GM19468 (cell line): ENCODE results near the gene SEC14L5.
"Not testable (repeated sequence)": the region's sequence is repeated elsewhere in the genome, so short reads cannot be mapped to it uniquely, and the experiment has no call there.

Experiments
- ATAC-seq: cut with Tn5 transposase; IDR thresholded peaks from one replicate; pipeline ENCODE4 v1.9.1; 2021; ENCODE audit warnings: mild to moderate bottlenecking, moderate library complexity, moderate number of reproducible peaks; ENCODE audit not compliant: unreplicated experiment; ENCODE audit errors: extremely low read depth

Gene SEC14L5

DNA sequence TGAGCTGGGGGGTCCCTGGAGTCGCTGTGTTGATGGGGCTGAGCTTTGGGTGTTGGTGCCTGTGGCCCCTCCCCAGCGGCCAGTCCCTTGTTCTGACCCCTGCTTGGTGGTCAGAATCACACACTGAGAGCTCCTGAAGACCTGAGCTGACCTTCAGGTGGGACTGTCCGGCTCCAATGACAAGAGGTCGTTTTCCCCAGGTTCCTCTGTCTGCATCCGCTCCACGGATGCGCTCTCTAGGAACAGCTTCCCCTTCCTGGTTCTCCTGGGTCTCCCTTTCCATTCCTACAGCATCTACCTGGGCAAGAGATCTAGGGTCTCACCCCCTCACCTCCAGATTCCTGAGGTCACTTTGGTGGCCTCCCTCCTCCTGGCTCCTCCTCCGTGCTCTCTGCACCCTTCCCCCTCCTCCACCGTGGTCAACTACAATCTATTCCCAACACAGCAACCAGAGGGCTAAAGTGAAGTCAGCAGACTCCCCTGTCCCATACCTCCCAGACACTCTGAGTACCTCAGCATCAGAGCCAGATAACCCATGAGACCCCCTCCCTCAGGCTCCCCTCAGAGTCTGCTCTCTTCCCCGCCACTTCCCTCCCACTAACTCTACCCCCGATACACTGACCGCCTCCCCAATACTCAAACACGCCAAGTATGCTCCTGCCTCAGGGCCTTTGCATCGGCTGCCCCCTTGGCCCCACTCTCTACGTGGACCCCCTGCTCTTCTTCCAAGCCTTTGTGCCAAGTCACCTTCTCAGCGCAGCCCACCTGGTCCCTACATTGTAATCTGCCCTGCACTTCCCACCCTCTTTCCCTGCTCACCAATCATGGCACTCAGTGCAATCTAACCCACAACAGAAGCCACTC lies 9.0 kb upstream of the SEC14L5 start:
- no peak for ATAC-seq

DNA sequence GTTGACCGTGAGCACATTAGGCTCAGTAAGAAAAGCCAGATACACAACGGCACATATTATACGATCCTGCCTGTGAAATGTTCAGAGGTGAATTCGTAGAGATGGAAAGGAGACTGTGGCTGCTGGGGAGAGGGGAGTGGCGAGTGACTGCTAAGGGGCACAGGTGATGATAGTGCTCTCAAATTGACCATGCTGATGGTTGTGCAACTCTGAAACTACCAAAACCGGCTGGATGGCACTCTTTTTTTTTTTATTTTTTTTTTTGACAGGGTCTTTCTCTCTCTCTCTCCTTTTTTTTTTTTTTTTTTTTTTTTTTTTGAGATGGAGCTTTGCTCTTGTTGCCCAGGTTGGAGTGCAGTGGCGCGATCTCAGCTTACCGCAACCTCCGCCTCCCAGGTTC lies 8.1 kb upstream of the SEC14L5 start:
- no peak for ATAC-seq

DNA sequence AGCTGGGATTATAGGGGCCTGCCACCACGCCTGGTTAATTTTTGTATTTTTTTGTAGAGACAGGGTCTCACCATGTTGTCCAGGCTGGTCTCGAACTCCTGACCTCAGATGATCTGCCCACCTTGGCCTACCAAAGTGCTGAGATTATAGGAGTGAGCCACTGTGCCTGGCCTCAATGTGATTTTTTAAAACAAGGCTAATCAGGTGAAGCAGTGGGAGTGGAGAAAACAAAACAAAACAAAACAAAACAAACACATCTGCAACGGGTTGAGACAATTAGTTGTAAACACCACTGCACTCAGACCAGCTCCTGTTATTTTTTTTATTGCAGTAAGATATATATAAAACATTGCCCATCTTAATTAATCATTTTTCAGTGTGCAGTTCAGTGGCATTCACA lies 6.5 kb upstream of the SEC14L5 start:
- ATAC-seq: not testable (repeated sequence)

DNA sequence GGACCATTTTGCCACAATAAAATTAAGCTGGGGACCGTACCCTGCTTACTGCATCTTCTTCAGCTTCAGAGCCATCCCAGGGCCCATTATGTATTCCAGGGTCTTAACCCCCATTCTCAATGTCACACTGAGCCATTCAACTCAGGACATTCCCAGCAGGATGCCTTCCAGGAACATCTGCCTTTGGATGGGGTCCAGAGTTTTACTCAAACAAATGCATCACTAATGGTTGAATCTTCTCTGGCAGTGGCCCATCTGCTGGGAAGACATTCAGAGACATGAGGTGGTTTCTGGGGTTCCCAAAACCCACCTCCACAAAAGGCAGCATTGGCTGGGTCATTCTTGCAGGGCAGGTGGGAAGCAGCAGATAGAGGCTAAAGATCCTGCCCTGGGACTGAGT lies 3.4 kb upstream of the SEC14L5 start:
- ATAC-seq: no peak

DNA sequence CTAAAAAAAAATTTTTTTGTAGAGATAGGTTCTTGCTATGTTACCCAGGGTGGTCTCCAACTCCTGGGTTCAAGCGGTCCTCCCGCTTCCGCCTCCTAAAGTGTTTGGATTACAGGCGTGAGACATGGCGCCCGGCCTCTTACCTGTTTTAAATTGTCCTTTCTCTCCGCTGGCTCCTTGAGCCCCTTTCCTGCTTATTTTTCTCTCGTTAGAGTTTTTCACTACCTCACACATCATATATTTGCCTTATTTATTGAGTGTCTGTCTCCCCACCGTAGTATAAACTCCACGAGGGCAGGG lies 760 bp upstream of the SEC14L5 start:
- no peak for ATAC-seq

DNA sequence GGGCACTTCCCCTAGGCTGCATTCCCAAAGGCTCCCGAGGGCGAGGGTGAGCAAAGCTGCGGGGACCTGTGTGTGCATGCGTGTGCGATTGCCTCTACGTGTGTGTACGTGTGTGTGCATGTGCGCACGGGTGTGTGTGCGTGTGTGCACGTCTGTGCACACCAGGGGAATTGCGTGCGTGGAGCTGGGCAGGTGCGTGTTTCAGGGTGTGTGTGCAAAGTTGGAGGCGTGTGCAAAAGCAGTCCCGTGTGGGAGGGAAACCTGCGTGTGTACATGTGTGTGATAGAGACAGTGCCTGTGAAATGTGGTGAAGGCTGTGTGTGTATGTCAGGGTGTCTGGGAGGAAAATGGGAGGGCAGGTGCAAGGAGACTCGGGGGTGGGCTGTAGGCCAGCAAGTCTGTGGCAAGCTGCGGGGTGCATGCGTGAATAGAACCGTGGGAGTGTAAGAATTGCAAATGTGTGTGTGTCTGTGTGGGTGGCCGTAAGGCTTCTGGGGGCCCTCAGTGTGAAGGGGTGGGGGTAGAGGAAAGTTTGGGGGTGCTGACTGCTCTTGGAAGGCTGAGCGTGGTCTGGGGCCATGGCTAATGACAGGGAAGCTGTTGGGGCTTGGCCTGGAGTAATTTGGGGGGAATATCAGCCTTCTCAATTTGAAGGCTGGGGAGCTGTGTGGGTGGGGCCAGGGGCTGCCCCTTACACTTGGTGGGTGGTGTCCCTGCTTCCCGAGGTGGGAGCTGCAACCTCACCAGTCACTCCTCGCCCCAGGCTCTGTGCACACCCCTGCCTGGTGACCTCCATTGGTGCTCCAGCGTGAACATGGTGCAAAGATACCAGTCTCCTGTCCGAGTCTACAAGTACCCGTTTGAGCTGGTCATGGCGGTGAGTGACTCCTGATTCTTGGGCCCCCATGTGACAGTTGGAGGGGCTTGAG lies 644 bp downstream of the SEC14L5 start:
- ATAC-seq: no peak

DNA sequence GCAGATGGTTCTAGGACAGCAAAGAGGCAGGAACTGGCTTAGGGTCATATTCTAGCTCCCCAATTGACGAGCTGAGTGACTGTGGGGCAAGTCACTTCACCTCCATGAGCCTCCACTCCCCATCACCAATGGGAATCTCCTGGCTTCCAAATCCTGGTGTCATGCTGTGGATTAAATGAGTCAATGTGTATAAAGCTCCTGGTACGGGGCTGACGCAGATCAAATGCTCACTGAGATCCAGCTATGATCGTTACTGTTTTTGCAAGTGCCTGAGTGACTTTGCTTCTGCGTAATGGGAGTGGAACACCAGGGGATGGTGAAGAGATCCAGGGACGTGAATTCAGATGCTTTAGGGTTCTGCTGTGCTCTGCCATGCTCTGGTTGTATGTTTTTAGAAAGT lies 2.4 kb downstream of the SEC14L5 start:
- ATAC-seq: no peak

DNA sequence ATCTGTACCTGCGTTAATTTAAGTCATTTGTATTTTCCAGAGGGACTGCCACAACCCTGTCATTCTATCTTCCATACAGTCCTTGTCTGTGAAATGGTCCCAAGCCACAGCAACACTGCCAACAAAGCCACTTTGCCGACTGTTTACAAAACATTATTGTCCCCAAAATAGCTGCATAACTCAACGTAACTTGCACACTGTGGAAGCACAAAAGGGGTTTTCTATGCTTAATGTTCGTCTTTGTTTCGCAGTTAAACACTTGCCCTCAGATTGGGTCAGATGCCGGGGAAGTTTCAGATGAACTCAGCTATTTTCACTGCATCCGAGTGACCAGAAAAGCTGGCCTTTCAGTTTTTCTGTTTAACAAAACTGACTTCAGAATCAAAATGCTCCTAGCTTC lies 4.6 kb downstream of the SEC14L5 start:
- no peak for ATAC-seq

DNA sequence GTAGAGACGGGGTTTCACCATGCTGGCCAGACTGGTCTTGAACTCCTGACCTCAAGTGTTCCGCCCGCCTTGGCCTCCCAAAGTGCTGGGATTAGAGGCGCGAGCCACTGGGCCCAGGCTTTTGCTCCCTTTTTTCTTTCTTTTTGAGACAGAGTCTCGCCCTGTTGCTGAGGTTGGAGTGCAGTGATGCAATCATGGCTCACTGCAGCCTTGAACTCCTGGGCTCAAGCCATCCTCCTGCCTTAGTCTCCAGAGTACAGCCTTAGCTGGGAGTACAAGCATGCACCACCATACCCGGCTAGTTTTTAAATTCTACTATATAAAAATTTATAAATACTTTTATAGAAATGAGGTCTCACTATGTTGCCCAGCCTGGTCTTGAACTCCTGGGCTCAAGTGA lies 5.4 kb downstream of the SEC14L5 start:
- not testable (repeated sequence) for ATAC-seq

DNA sequence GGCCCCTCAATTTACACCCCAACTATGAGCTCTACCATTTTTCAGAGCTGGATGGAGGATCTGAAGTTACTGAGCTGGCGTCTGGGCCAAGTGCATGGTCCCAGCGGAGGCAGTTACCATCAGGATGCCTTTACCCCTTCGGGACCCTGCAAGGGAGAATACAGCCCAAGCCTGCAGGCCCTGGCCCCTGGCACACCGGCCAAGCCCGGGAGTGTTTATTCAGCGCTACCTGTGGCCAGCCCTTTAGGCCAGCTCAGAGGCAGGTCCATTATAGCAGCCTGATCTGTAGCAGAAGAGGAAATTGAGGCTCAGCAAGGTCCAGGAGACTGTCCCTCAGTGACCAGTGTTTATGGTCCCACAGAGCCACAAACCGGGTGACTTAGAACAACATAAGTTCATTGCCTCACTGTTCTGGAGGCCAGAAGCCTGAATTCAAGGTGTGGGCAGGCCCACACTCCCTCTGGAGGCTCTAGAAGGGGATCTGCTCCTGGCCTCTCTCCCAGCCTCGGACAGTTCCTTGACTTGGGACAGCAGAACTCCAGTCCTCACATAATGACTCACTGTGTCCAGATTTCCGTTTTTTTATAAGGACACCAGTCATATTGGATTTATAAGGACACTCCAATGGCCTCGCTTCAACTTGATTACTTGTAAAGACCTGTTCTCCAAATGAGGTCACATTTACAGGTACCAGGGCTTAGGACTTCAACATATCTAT lies 8.8 kb downstream of the SEC14L5 start:
- no peak for ATAC-seq

DNA sequence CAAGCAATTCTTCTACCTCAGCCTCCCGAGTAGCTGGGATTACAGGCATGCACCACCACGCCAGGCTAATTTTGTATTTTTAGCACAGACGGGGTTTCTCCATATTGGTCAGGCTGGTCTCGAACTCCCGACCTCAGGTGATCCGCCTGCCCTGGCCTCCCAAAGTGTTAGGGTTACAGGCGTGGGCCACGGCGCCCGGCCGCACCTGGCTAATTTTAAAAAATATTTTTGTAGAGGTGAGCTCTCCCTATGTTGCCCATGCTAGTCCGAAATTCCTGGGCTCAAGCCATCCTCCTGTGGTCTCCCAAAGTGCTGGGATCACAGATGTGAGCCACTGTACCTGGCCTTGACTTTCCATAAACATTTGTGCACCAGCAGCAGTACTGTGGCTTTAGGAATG lies 10.1 kb downstream of the SEC14L5 start:
- ATAC-seq: not testable (repeated sequence)

DNA sequence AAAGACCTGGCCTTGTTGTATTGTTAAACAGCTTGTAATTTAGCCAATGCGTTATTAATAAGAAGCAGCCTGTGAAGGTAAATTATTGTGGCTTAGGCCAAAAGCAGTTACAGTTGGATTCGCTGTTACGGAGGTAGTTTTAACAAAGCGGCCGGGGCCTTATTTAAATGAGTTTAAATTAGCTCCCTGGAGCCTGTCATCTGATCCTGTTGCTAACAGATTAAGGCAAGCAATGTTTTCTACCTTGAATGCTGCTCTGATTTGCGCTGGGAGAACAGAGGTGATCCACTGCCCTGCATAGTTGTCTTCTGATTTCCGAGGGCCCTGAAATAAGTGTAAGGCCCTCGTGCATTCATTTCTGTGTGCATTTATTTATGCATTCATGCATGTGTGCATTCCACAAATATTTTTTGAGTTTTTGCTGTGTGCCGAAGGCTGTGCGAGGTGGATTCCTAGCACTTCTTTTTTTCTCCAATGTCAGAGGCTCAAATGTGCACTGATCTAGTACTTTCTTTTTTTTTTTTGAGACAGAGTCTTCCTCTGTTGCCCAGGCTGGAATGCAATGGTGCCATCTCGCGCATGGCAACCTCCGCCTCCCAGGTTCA lies 10.9 kb downstream of the SEC14L5 start:
- no peak for ATAC-seq

DNA sequence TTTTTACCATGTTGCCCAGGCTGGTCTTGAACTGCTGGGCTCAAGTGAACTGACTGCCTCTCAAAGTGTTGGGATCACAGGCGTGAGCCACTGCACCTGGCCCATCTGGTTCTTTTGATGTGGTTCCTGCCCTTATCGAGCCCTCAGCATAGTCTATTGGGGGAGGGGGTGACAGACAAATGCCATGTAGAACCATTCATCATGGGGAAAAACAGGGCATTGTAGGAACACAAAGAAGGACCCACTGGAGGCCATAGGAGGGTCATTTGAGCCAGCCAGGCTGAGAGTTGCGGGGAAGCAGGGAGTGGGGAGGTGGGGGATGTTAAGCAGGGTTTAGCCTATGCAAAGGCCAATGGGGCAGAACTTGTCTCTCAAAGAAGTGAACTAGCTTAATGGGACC lies 11.9 kb downstream of the SEC14L5 start:
- no peak for ATAC-seq

DNA sequence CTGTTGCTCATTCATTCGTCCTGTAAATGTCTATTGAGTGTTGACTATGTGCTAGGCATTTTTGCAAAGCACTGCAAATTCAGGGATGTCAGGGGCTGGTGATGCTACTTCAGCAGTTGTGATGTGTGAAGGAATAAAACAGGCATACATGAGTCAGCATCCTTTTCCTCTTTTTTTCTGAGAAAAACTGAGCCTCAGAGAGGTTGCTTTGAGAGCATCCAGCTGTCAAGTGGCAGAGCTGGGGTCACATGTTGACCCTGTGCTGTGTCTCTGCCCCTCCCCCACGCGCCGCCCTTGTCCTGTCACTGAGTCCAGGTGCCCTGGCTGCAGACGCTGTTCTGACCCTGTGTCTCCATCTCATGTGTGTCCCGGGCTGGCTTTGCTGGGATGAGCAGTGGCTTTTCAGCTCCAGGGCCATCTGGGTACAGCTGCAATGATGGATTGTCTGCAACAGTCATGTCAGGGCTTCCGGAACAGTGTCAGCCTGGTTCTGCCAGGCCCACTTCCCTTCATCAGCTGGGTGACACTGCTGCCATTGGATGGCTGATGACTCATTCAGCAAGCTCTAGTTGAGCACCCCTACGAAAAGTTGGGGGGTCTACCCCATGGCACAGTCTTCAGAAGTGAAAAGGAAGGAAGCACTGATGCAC lies 14.9 kb downstream of the SEC14L5 start:
- no peak for ATAC-seq

DNA sequence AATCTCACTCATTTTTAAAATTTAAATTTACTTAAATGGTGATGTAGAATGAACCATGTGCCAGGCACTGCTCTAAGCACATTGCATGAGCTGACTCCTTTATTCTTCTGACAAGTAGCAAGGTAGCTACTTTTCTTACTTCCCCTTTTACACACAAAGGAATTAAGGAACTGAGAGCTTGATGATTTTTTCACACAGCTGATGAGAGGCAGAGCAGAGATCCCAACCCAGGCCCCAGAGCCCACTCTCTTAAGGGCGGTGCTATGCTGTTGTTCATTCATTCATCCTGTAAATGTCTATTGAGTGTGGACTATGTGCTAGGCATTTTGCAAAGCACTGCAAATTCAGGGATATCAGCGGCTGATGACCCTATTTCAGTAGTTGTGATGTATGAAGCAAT lies 17.9 kb downstream of the SEC14L5 start:
- peak; percentile 93 for ATAC-seq

DNA sequence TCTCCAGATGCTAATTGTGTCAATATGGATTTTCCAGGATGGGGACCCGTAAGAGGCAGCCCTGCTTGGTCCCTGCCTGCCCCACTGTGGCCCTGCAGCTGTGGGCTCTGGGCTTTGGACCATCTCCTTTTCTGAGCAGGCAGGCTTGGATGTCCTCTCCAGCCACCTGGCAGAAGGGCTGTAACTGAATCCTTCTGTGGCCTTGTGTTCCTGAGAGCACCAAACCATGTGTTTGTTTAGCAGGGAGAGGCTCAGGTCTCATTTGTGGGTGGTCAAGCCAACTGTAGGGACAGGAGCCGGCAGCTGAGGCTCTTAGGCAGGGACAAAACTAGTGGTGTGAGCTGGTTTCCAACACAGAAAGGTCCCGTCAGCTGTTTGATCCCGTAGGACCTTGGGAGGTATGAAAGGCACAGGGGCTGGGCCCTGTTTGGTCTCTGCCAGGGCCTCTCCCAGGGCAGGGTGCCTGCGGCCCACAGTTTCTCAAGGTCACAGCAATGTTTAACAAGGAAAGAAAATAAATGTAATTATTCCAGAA lies 18.5 kb downstream of the SEC14L5 start:
- no peak for ATAC-seq

DNA sequence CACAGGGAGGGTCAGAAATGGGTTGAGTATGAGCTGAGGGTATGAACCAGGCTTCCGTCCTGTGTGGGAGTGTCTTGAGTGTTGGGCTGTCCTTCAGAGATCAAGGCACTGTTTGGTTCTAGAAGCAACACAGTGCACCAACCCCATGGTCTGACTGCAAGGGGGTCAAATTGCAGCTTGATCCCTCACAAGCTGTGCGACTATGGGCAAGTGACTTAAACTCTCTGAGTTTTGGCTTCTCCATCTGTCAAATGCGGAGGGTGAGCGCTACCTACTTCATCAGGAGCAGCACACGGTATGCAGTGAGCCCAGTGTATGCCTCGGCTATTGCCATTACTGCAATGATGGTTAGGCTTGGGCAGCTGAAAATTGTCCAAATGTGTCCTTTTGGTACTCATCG lies 21.0 kb downstream of the SEC14L5 start:
- ATAC-seq: no peak

DNA sequence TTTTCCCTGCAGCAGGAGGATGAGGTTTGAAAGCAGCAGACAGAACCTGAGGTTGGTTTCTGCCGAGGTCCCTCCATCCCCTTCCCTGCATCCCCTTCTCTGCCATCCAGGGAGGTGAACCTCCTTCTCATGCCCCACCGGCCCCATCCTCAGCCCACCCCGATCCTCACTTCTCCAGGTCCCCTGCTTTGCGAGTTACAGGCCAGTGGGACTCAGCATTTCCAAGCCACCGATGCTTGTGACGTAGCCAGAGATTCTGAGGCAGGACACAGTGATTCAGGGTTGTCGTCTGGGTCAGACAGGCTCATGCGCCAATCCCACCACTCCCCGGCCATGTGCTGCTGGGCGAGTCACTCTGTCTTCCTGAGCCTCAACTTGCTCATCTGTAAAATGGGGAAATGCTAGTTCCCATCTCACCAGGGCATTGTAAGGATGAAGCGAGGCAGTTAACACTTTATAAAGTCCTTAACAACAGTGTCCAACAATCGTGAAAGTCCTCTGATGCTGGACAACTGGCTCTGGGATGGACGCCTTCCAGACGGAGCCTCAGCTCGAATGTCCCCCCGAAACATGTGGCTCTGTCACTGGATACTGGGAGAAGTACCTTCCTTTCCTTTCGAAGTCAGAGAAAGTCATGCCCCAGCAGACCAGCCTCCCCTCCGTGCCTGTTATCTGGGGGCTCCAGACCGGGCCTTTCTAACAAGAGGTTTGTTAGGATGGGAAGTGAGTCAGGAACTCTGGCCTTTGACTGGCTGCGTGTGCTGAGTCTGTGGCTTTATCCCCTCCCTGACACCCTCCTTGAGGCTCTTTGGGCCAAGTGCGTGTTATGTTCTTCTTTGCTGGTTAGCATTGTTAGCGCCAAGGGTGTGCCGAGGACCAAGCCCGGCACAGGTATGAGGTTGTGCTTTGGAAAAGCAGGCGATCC lies 21.9 kb downstream of the SEC14L5 start:
- ATAC-seq: no peak

DNA sequence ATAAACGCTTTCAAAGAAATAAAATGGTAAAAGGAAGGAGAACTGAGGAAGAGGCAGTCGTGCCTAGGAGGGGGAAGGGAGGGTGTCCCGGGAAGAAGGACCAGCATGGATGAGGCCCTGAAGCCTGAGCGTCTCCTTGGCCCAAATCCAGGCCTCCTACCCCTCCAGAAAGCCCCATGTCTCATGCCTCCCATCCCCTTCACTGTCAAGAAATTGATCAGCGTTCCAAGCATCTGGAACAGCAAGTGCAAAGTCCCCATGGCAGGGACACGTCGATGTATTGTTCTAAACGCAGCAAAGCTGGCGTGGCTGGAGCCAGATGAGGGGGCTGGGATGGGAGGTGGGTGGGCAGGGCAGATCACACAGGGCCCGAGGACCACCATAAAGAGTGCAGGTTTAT lies 22.6 kb downstream of the SEC14L5 start:
- ATAC-seq: no peak
